OCI-LY7 (cell line): Measurements from ENCODE around the gene ARHGEF40. TPM values are rescaled to one million over a fixed set of nuclear protein-coding genes. Genes with fewer than 3 reads are reported as not detected.

ENCODE experiments used
- BruUV-seq: library from RNA; stranded (reverse); fragments of 400-500 nt; replicated peaks from 2 replicates; lab custom pipeline; 2021; lab: Mats Ljungman, UMichigan
- CTCF ChIA-PET: fragments of 300-600 bp; sonication (Branson Sonifier 250); formaldehyde crosslinking; loops from one replicate; lab custom pipeline; 2022; ENCODE audit warnings: antibody characterized with exemption; ENCODE audit not compliant: unreplicated experiment; lab: Charles Lee
- POLR2A ChIA-PET: fragments of 300-600 bp; sonication (Branson Sonifier 250); formaldehyde crosslinking; loops from one replicate; lab custom pipeline; 2022; ENCODE audit warnings: antibody characterized with exemption; lab: Charles Lee
- DNase-seq: peaks from one replicate; pipeline ENCODE4 v3.0.0-alpha.2; 2015; ENCODE audit warnings: low spot score
- H2AFZ ChIP-seq: fragments of 200-600 bp; sonication (generic), shearing (Covaris generic); 2 replicates; pipeline ENCODE4 v1.6.1; 2014; ENCODE audit warnings: mild to moderate bottlenecking, antibody characterized with exemption, low read length, moderate library complexity
- H3K27ac ChIP-seq: fragments of 200-600 bp; sonication (generic); 2 replicates; pipeline ENCODE4 v1.5.1; 2014; ENCODE audit warnings: mixed run types, low read depth, mild to moderate bottlenecking, moderate library complexity, low read length, inconsistent platforms; ENCODE audit not compliant: poor library complexity, severe bottlenecking
- H3K36me3 ChIP-seq: fragments of 200-600 bp; sonication (generic); 2 replicates; pipeline ENCODE4 v1.6.1; 2014; ENCODE audit warnings: mild to moderate bottlenecking, antibody characterized with exemption, low read length, moderate library complexity, mixed read lengths; ENCODE audit not compliant: insufficient read depth
- H3K4me1 ChIP-seq: fragments of 200-600 bp; sonication (generic); 2 replicates; pipeline ENCODE4 v1.5.1; 2014; ENCODE audit warnings: mild to moderate bottlenecking, low read length; ENCODE audit not compliant: insufficient read depth, poor library complexity, severe bottlenecking
- H3K4me2 ChIP-seq: fragments of 200-600 bp; sonication (generic); 2 replicates; pipeline ENCODE4 v1.6.1; 2014; ENCODE audit warnings: mild to moderate bottlenecking, low read length
- H3K4me3 ChIP-seq: fragments of 200-600 bp; sonication (generic); 2 replicates; pipeline ENCODE4 v1.5.1; 2014; ENCODE audit warnings: mild to moderate bottlenecking, low read depth, low read length; ENCODE audit not compliant: poor library complexity, severe bottlenecking
- H3K79me2 ChIP-seq: fragments of 200-600 bp; sonication (generic); 2 replicates; pipeline ENCODE4 v1.6.1; 2016; ENCODE audit warnings: low read depth, mild to moderate bottlenecking, low read length, moderate library complexity, mixed read lengths; ENCODE audit not compliant: insufficient read depth
- H3K9me2 ChIP-seq: fragments of 200-600 bp; sonication (generic); 2 replicates; pipeline ENCODE4 v1.6.1; 2016; ENCODE audit warnings: mild to moderate bottlenecking, low read length, mixed read lengths; ENCODE audit not compliant: insufficient read depth
- H3K9me3 ChIP-seq: fragments of 200-600 bp; sonication (generic); 2 replicates; pipeline ENCODE4 v1.6.1; 2014; ENCODE audit warnings: mild to moderate bottlenecking, mixed run types, low read length, mixed read lengths
- H4K20me1 ChIP-seq: fragments of 200-600 bp; sonication (generic); 2 replicates; pipeline ENCODE4 v1.6.1; 2014; ENCODE audit warnings: mild to moderate bottlenecking, antibody characterized with exemption, low read length, moderate library complexity, mixed read lengths; ENCODE audit not compliant: insufficient read depth
- EZH2phosphoT487 ChIP-seq: fragments of 200-600 bp; sonication (generic); IDR thresholded peaks from 2 replicates; pipeline ENCODE4 v1.6.1; 2018; ENCODE audit warnings: low read depth, borderline replicate concordance, mild to moderate bottlenecking, mixed run types, antibody characterized with exemption, low read length, moderate library complexity, mixed read lengths
- intact Hi-C: fragments of 100-400 bp; cut with micrococcal nuclease; formaldehyde crosslinking; loops from one replicate; pipeline ENCODE4 v1.10.0; 2022; ENCODE audit not compliant: unreplicated experiment
- total RNA-seq, 2 experiments: library from RNA; depleted of rRNA in 1 of 2; stranded (reverse); fragments of >200 nt in 1 of 2; shearing (Covaris generic) in 1 of 2; gene quantifications; 2 replicates each; pipeline ENCODE4 v1.2.3, GENCODE V29; 2014 to 2022
- TF ChIP-seq, protein P1 (sequence below): fragments of 200-600 bp; sonication (generic); conservative IDR thresholded peaks from 2 replicates; pipeline ENCODE4 v1.5.1; 2014; ENCODE audit warnings: mild to moderate bottlenecking, antibody characterized with exemption, low read length, moderate library complexity, mixed read lengths

Gene ARHGEF40
- total RNA-seq, 2 experiments from 2014 or later: 1.3 to 2.0 TPM

DNA sequence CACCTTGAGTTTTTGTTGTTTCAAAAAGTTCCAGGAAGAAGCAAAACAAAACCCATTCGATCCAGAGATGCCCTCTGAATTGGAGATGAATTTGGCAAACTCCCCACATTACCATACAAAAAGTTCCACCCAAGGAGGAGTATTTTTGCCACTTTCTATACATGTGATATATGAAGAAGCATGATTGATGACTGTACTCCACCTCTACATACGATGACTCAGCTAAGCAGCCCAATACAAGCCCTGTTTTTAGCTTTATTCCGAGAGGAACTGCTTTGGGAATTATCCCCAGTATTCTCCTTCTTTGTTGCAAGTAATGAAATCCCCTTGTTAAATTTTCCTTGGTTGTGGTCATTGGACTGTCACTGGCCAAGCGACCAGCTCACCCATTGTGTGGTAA lies 42.2 kb downstream of the ARHGEF40 start:
- Histone ChIP-seq H3K4me1 (peaks cover 11% of the 10 kb centered on the region), H3K9me2 (no peaks in the 10 kb centered on the region), H2AFZ (no peak overlapping the region), H3K79me2 (no peaks in the 10 kb centered on the region), H3K4me3 (no peak overlapping the region), H4K20me1 (no peaks in the 10 kb centered on the region), H3K36me3 (no peaks in the 10 kb centered on the region), H3K9me3 (no peaks in the 10 kb centered on the region), H3K27ac (no peak overlapping the region), H3K4me2 (no peak overlapping the region)
- no peak for TF ChIP-seq EZH2phosphoT487
- TF ChIP-seq, protein P1, sequence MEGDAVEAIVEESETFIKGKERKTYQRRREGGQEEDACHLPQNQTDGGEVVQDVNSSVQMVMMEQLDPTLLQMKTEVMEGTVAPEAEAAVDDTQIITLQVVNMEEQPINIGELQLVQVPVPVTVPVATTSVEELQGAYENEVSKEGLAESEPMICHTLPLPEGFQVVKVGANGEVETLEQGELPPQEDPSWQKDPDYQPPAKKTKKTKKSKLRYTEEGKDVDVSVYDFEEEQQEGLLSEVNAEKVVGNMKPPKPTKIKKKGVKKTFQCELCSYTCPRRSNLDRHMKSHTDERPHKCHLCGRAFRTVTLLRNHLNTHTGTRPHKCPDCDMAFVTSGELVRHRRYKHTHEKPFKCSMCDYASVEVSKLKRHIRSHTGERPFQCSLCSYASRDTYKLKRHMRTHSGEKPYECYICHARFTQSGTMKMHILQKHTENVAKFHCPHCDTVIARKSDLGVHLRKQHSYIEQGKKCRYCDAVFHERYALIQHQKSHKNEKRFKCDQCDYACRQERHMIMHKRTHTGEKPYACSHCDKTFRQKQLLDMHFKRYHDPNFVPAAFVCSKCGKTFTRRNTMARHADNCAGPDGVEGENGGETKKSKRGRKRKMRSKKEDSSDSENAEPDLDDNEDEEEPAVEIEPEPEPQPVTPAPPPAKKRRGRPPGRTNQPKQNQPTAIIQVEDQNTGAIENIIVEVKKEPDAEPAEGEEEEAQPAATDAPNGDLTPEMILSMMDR: no peak
- BruUV-seq: no TSS peak
- intact Hi-C loops: no loop called here
- CTCF ChIA-PET: no interaction called here
- POLR2A ChIA-PET: interaction anchor here (0.5 to 1.6 kb wide), 2 partner anchors 73 to 97 kb away, joined by 3 read pairs; no protein-coding TSS in a partner anchor
- no peak for DNase-seq

DNA sequence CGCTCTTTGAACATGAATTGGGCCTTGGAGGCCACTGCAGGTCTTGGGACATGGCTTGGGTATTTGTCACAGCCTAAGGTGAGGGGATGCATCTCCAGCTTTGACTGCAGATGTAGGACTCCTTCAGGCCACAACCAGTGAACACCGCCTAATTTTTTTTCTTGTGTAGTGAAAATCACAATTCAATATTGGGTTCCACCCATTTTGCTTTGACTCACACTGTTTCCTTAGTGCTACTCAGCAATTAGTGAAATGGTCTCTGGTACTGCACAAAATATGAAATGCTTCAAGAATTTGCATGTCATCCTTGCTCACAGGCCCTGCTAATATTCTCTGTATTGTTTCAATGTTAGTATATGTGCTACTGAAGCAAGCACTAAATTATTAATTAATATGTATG lies 43.3 kb downstream of the ARHGEF40 start:
- H3K36me3 ChIP-seq: no peaks in the 10 kb centered on the region
- H3K27ac ChIP-seq: no peak overlapping the region
- H3K4me2 ChIP-seq: no peak overlapping the region
- peaks cover 11% of the 10 kb centered on the region for H3K4me1 ChIP-seq
- intact Hi-C loops: no loop called here
- no peaks in the 10 kb centered on the region for H4K20me1 ChIP-seq
- no peak overlapping the region for H3K4me3 ChIP-seq
- H2AFZ ChIP-seq: no peak overlapping the region
- ChIA-PET POLR2A (interaction anchor here (1.0 to 1.6 kb wide), 2 partner anchors 10 to 98 kb away, joined by 3 read pairs; no protein-coding TSS in a partner anchor), CTCF (no interaction called here)
- no peaks in the 10 kb centered on the region for H3K79me2 ChIP-seq
- no TSS peak for BruUV-seq
- H3K9me2 ChIP-seq: no peaks in the 10 kb centered on the region
- DNase-seq: no peak
- TF ChIP-seq, protein P1: no peak
- TF ChIP-seq EZH2phosphoT487: no peak
- no peaks in the 10 kb centered on the region for H3K9me3 ChIP-seq

DNA sequence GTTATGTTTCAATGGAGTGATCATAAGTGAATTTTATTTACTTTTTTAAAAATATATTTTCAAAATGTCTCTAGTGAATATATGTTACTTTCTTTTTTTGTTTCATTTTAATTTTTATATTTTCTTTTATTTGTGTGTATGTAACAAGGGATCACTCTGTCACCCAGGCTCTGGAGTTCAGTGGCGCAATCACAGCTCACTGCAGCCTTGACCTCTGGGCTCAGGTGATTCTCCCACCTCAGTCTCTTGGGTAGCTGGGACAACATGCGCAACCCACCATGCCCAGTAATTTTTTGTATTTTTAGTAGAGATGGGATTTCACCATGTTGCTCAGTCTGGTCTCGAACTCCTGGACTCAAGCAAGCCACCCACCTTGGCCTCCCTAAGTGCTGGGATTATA lies 48.8 kb downstream of the ARHGEF40 start:
- no peaks in the 10 kb centered on the region for H3K4me1 ChIP-seq
- no peak overlapping the region for H3K4me2 ChIP-seq
- H2AFZ ChIP-seq: no peak overlapping the region
- intact Hi-C loops: no loop called here
- no peak for TF ChIP-seq EZH2phosphoT487
- TF ChIP-seq, protein P1: no peak
- no peaks in the 10 kb centered on the region for H3K9me2 ChIP-seq
- H3K79me2 ChIP-seq: no peaks in the 10 kb centered on the region
- H3K4me3 ChIP-seq: no peak overlapping the region
- no peaks in the 10 kb centered on the region for H3K9me3 ChIP-seq
- POLR2A ChIA-PET: interaction anchor here (0.6 to 1.1 kb wide), 2 partner anchors 20 to 153 kb away, joined by 4 to 11 read pairs; no protein-coding TSS in a partner anchor
- CTCF ChIA-PET: no interaction called here
- H3K27ac ChIP-seq: no peak overlapping the region
- no TSS peak for BruUV-seq
- H4K20me1 ChIP-seq: no peaks in the 10 kb centered on the region
- DNase-seq: no peak
- H3K36me3 ChIP-seq: no peaks in the 10 kb centered on the region
